ENCODE measurements around the gene AOC1.
"Not testable (repeated sequence)": the region's sequence is repeated elsewhere in the genome, so short reads cannot be mapped to it uniquely, and the experiment has no call there.

AOC1 gene

DNA sequence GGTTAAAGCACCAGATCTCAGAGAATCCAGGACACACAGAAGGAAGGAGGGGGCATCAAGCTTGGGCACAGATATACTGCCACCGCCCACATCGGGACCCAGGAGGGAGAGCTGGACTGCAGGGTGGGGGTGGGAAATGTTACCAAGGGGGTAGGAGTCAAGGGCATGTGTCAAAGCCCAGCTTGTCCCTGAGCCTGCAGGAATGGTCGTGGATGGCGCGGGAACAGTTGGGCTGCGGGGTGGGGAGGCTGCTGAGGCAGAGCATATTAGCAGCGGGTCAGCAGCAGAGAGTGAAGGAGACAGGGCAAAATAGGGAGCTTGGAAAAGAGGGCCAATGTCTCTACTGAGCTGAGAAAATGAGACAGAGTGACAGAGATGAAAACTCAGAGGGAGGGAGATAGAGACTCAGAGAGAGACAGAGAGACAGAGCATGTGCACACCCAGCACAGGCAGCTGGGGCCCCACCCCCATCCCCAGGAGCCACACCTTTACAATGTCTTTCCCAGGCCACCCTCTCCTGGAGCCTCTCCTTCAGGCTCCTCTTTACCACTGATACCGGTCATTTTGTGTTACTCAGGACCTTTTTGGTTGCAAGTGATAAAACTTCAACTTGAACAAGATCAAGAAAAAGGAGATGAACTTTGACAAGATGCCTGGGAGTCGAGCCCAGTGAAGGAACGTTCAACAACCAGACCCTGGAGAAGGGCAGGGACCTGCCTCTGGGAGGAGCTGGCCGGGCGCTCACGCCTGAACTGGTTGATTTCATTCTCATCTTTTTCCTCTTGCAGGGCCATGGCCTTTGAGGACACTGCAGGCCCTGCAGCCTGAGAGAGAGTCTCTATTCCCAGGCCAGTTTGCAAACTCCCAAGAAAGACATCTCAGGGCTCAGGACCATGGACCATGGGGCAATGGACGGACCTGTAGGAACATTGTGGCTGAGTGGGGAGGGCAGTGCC, 50.0 kb downstream of the AOC1 start:
- TF ChIP-seq CTCF (conservative IDR thresholded peaks at IDR 0.05): no peak

DNA sequence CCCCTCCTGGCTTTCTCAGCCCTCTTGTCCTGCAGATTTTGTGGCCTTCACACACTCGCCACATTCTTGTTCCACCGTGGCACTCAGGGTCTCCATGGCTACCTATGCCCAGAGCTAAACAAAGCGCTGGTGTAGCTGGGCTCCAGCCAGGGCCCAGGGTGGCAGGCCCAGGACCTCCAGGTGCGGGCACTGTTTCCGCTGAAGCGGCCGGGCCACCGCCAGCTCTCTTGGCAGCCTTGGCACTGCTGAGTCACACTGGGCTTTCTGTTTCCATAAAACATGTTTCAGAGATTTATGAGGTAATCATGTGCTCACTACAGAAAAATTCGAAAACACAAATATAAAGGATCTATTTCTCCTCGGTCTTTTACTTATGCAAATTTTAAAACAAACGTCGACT, 51.3 kb downstream of the AOC1 start:
- peak; percentile 40 for TF ChIP-seq CTCF (conservative IDR thresholded peaks at IDR 0.05)
- H3K27ac ChIP-seq: peak overlapping the region; percentile 96

More for the DNA sequence above, 50.0 kb downstream of the AOC1 start:
- peak overlapping the region; percentile 96 for H3K27ac ChIP-seq

DNA sequence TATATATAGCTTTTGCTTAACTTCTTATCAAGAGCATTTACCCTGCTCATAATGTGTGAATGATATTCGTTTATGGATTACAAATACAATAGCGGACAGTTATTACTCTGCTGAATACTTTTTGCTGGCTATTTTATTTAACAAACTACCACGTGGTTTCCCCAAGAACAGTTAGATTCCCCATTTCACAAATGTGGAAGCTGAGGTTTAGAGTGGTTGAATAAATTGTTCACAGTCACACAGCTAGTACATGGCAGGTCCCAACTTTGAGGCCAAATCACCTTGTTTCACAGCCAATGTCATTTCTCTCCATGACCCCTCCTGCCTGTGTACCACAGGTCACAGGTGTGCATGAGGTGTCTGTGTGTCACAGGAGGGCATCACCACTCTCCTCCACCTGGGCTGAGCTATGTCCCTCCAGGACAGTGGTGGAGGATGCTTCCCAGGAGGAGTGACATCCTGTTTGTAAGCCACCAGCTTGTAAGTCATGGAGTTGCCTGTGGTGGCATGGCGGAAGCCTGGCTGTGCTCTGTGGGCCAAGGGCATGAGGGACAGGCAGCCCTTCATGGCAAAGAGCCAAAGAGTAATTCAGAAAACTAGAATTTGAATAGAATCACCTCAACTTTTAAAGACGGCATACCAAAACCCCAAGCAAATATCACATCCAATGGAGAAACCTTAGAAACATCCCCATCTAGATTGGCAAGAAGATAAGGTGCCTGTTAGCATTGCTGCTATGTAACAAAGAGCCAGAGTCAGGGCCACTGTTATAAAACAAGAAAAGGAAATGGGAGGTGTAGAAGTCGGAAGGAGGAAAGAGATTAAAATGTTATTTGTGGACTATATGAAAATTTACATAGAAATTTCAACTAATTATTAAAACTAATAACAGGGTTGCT, 51.9 kb downstream of the AOC1 start:
- H3K27ac ChIP-seq: peak overlapping the region; percentile 96
- no peak for TF ChIP-seq CTCF (conservative IDR thresholded peaks at IDR 0.05)

DNA sequence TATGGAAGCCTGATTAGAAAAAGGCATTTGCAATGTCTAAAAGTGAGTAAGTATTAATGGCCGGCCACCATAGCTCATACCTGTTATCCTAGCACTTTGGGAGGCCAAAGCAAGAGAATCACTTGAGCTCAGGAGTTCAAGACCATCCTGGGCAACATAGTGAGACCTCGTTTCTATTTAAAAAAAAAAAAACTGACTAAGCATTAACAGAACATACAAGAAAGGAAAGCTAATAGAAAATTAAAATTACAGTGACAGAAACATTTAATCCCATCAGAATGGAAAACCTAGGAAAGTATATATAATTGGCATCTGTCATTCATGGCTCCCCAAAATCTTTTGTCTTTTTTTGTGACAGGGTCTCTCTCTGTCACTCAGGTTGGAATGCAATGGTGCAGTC, 55.9 kb downstream of the AOC1 start:
- H3K27ac ChIP-seq: no peak overlapping the region
- no peak for TF ChIP-seq CTCF (conservative IDR thresholded peaks at IDR 0.05)

- no peak for TF ChIP-seq CTCF (conservative IDR thresholded peaks at IDR 0.05)
- H3K27ac ChIP-seq: no peak overlapping the region
Measured at GRCh38 chr7:150909200-150909995, 57.1 kb downstream of the AOC1 start.

DNA sequence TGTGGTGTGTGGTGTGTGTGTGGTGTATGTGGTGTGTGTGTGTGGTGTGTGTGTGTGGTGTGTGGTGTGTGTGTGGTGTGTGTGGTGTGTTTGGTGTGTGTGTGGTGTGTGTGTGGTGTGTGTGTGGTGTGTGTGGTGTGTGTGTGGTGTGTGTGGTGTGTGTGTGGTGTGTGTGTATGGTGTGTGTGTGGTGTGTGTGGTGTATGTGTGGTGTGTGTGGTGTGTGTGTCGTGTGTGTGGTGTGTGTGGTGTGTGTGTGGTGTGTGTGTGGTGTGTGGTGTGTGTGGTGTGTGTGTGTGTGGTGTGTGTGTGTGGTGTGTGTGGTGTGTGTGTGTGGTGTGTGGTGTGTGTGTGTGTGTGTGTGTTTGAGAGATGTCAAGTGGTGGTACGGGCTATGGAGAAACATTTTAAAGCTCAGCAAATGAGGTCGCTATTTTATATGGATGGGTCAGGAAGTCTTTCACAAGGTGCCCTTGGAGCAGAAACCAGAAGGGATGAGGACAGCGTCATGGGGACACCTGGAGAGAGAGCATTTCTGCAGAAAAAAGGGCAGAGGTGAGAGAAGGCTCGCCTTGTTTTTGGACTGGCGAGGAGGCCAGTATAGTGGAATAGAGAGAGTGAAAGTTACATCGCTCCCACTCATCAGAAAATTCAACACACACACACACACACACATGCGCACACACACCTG, 58.1 kb downstream of the AOC1 start:
- H3K27ac ChIP-seq: not testable (repeated sequence)

GRCh38 chr7:150910996-150911422, 58.7 kb downstream of the AOC1 start:
- no peak overlapping the region for H3K27ac ChIP-seq
- TF ChIP-seq CTCF (conservative IDR thresholded peaks at IDR 0.05): no peak
